Measurements from ENCODE around the gene NOP9.
A peak's percentile ranks its signal among the peaks of the same experiment; 100 is the strongest.

The NOP9 gene

DNA sequence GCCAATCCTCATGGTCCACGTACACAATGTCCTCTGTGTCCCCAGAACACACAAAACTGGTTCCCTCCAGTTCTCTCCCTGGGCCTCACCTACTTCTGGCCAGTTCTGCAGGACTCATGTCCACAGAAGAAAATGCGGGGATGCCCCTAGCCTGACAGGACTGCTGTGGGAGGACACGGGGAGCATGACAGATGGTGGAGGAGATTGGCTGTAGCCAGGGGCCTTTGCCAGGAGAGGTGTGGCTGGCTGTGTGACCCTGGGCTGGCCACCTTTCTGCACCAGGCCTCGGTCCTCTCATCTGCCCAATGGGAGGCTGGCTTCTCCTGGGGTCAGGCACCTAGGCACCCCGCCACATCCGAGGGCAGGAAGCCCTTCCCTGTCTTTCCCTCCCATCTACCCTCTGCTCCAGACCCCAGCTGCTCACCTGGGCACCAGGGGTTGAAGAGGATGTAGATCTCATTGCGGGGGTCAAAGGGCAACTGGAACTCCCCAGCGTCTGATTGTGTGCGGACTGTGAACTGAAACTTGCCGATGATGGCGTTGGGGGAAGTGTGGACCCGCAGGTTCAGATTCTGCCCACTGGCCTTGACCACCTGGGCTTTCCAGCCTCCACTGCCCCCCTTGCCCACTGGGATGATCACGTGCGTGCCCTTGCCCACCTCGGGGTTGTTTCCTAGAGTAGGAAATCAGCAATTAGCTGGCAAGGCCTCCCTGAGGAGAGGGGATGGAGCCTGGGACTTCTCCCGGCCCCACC lies 39.4 kb upstream of the NOP9 start:
- Mint-ChIP-seq H3K4me3 (no peak overlapping the region), H3K9me3 (no peaks in the 10 kb centered on the region), H3K4me1 (ENCODE audit: low read depth) (no peaks in the 10 kb centered on the region), H3K27me3 (ENCODE audit: low read depth) (no peaks in the 10 kb centered on the region), H3K27ac (no peak overlapping the region), H3K36me3 (ENCODE audit: low read depth) (peaks cover 5% of the 10 kb centered on the region)

DNA sequence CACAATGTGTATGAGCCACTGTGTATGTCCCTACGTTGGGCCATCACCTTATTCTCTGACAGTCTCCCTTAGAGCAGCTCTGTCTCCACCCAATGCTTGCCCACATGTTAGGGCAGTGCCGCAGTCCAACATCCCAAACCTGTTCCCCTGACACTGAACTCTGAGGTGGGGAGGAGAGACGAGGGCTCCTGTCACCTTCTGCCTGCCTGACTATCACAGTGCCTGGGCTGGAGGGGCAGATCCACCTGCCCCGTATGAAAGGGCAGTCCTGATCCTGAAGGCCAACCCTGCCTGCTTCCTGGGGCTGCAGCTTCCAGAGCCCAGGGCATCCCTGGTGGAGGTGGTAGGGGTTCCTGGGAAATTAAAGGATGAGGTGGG lies 38.9 kb upstream of the NOP9 start:
- Mint-ChIP-seq H3K4me1 (ENCODE audit: low read depth) (no peaks in the 10 kb centered on the region), H3K36me3 (ENCODE audit: low read depth) (peaks cover 3% of the 10 kb centered on the region), H3K4me3 (no peak overlapping the region), H3K27ac (no peak overlapping the region), H3K9me3 (no peaks in the 10 kb centered on the region), H3K27me3 (ENCODE audit: low read depth) (no peaks in the 10 kb centered on the region)

DNA sequence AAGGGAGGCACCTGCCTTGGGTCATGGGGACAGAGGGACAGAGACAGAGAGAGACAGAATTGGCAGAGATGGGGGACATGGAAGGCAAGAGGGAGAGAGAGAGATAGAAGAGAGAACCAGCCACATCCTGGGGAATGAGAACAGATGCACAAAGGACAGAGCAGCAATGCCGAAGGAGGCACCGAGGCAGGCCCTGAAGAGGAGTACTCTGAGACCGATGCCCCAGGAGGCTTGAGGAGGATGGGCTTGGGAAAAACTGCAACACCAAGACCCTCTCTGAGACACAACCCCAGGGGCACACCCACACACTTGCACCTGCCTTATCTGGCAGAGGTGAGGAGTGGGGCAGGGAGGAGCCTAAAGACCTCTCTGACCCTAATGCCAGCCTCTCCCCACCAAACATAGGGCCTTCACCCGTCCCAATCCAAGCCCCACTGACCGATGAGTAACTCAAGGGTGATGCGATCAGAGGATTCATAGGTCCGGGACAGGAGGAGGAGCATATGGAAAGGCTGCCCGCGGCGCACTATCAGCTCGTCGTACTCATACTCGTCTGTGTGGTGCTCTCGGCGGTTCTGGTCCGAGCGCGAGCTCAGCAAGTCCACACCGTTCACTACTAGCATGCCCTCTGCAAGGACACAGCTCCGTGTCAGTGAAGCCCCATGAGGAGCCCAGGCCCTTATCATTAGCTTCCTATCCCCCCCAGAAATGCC lies 38.2 kb upstream of the NOP9 start:
- Mint-ChIP-seq H3K27me3 (ENCODE audit: low read depth) (no peaks in the 10 kb centered on the region), H3K27ac (no peak overlapping the region), H3K9me3 (no peaks in the 10 kb centered on the region), H3K4me3 (no peak overlapping the region), H3K36me3 (ENCODE audit: low read depth) (peaks cover 7% of the 10 kb centered on the region), H3K4me1 (ENCODE audit: low read depth) (no peaks in the 10 kb centered on the region)

GRCh38 chr14:24261969-24262327 lies 37.7 kb upstream of the NOP9 start:
- no peaks in the 10 kb centered on the region for H3K27me3 Mint-ChIP-seq (ENCODE audit: low read depth)
- no peaks in the 10 kb centered on the region for H3K9me3 Mint-ChIP-seq
- no peak overlapping the region for H3K4me3 Mint-ChIP-seq
- H3K27ac Mint-ChIP-seq: no peak overlapping the region
- H3K4me1 Mint-ChIP-seq (ENCODE audit: low read depth): no peaks in the 10 kb centered on the region
- H3K36me3 Mint-ChIP-seq (ENCODE audit: low read depth): peaks cover 13% of the 10 kb centered on the region

- Mint-ChIP-seq H3K36me3 (ENCODE audit: low read depth) (peaks cover 17% of the 10 kb centered on the region), H3K27me3 (ENCODE audit: low read depth) (no peaks in the 10 kb centered on the region), H3K9me3 (no peaks in the 10 kb centered on the region), H3K4me1 (ENCODE audit: low read depth) (no peaks in the 10 kb centered on the region), H3K27ac (no peak within 1 kb of the TSS), H3K4me3 (no peak within 1 kb of the TSS)
Observed at GRCh38 chr14:24262821-24263733, 36.6 kb upstream of the NOP9 start, which contains the start of gene TGM1. TSS of gene TGM1 (minus strand) at chr14:24263177. CDS start at chr14:24262352, 825 bp downstream.

DNA sequence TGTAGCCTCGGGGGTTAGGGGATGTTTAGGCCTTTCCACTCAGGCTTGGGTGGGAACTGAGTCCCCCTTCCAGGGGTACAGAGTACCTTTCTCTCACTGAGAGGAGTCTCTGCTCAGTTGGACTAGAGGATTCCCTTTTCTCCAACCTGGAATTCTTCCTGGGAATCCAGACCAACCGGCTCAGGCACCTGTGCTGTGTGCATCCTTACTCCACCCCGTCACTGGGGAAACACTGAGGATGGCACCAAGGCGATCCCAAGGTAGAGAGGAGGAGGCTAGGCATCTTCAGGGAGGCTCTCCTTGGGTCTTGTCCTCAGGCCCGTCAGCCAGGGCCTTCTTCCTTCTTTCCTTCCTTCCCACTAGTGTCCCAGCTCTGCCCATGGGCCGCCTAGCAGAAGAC lies 35.8 kb upstream of the NOP9 start:
- peaks cover 17% of the 10 kb centered on the region for H3K36me3 Mint-ChIP-seq (ENCODE audit: low read depth)
- H3K27me3 Mint-ChIP-seq (ENCODE audit: low read depth): no peaks in the 10 kb centered on the region
- no peaks in the 10 kb centered on the region for H3K4me1 Mint-ChIP-seq (ENCODE audit: low read depth)
- no peak overlapping the region for H3K27ac Mint-ChIP-seq
- H3K4me3 Mint-ChIP-seq: no peak overlapping the region
- no peaks in the 10 kb centered on the region for H3K9me3 Mint-ChIP-seq

- Mint-ChIP-seq H3K27me3 (ENCODE audit: low read depth) (no peaks in the 10 kb centered on the region), H3K36me3 (ENCODE audit: low read depth) (peaks cover 21% of the 10 kb centered on the region), H3K4me1 (ENCODE audit: low read depth) (no peaks in the 10 kb centered on the region), H3K27ac (no peak overlapping the region), H3K4me3 (no peak overlapping the region), H3K9me3 (no peaks in the 10 kb centered on the region)
Observed at GRCh38 chr14:24264298-24264697, 35.4 kb upstream of the NOP9 start.

GRCh38 chr14:24266344-24267244 lies 33.1 kb upstream of the NOP9 start:
- H3K36me3 Mint-ChIP-seq (ENCODE audit: low read depth): peaks cover 24% of the 10 kb centered on the region
- no peaks in the 10 kb centered on the region for H3K9me3 Mint-ChIP-seq
- no peak overlapping the region for H3K4me3 Mint-ChIP-seq
- H3K4me1 Mint-ChIP-seq (ENCODE audit: low read depth): peaks cover 11% of the 10 kb centered on the region
- no peak overlapping the region for H3K27ac Mint-ChIP-seq
- no peaks in the 10 kb centered on the region for H3K27me3 Mint-ChIP-seq (ENCODE audit: low read depth)

DNA sequence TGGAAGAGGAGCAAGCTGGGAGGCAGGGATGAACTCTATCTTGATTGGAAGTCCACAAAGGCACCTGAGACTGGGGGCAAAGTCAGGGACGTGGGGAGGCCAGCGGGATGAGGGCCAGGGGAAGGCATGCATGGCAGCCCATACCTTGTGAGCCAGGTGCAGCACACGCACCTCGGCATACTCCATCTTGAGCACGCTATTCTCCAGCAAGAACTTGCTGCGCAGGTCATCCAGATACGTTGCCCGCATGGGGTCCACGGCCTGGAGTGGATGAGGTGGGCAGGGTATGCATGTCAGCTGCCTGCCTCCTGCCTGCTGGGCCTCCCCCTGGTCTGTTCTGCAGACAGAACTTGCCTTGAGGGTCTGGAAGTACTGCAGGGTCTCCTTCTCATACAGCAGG lies 32.1 kb upstream of the NOP9 start:
- H3K27me3 Mint-ChIP-seq (ENCODE audit: low read depth): no peaks in the 10 kb centered on the region
- no peak overlapping the region for H3K27ac Mint-ChIP-seq
- peaks cover 20% of the 10 kb centered on the region for H3K4me1 Mint-ChIP-seq (ENCODE audit: low read depth)
- no peak overlapping the region for H3K4me3 Mint-ChIP-seq
- H3K36me3 Mint-ChIP-seq (ENCODE audit: low read depth): peaks cover 27% of the 10 kb centered on the region
- no peaks in the 10 kb centered on the region for H3K9me3 Mint-ChIP-seq

DNA sequence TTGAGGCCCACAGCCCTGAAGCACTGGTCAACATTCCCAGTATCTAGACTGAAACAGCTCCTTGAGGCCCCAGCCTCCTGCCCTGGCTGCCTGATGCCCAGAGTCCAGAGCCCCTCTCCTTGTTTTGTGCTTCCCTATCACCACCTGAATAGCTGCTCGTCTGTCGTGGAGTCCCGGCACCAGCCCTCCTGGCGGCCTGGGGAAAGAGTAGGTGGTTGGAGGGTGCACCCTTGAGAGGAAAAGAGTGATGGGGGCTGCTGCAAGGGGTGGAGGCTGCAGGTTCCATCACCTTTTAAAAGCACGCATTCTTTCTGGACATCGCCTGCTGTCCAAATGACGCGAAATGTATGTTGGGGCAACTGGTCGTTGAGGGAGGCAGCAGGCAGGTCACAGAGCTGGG lies 31.4 kb upstream of the NOP9 start:
- no peak overlapping the region for H3K4me3 Mint-ChIP-seq
- H3K4me1 Mint-ChIP-seq (ENCODE audit: low read depth): peaks cover 24% of the 10 kb centered on the region
- peaks cover 27% of the 10 kb centered on the region for H3K36me3 Mint-ChIP-seq (ENCODE audit: low read depth)
- no peaks in the 10 kb centered on the region for H3K27me3 Mint-ChIP-seq (ENCODE audit: low read depth)
- H3K9me3 Mint-ChIP-seq: no peaks in the 10 kb centered on the region
- H3K27ac Mint-ChIP-seq: no peak overlapping the region

DNA sequence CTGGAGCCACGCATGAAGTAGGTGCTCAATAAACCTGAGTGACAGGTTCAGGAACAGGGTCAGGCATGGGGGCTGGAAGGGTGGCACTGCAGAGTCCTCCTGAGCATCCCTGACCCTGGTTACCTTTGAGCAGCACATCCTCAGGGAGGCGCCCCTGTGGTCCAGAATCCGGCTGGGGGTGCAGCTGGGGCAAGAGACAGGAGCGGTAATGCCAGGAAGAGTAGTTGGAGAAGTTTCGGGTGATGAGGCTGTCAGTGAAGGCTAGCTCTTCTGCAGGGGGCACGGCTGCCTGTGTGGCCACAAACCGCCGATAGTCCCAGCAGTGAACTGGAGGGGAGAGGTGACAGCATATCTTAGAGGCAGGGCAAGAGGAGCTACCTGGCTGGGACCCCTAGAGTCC lies 30.3 kb upstream of the NOP9 start:
- Mint-ChIP-seq H3K27me3 (ENCODE audit: low read depth) (no peaks in the 10 kb centered on the region), H3K36me3 (ENCODE audit: low read depth) (peaks cover 27% of the 10 kb centered on the region), H3K4me3 (no peak overlapping the region), H3K4me1 (ENCODE audit: low read depth) (peaks cover 35% of the 10 kb centered on the region), H3K27ac (no peak overlapping the region), H3K9me3 (no peaks in the 10 kb centered on the region)

DNA sequence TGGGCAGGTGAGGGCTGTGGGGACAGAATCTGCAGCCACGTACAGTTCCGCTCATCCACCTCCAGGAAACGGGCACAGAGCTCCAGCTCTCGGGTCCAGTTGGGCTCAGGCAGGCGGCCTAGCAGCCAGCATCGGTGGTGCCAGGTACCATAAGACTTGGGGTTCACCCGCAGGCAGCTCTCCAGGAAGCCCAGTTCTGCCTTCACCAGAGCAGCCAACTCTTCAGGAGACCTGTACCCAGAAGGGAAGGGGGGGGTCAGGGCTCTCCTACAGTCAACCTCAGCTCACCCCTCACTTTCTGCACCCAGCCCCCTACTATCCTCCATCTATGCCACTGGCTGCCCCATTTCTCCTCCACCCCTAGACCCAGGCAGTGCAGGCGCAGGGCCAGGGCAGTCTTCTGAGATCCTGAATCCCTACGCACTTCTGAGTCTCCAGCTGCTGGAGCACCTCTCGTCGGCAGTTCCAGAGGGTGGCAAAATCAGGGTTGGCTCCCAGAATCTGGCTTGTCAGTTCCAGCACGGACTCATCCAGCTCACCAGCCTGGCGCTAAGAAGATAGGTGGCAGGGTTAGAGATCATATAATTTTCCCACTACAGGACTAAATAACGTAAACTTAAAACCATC lies 29.6 kb upstream of the NOP9 start:
- no peaks in the 10 kb centered on the region for H3K27me3 Mint-ChIP-seq (ENCODE audit: low read depth)
- peaks cover 37% of the 10 kb centered on the region for H3K4me1 Mint-ChIP-seq (ENCODE audit: low read depth)
- H3K9me3 Mint-ChIP-seq: no peaks in the 10 kb centered on the region
- H3K27ac Mint-ChIP-seq: no peak overlapping the region
- H3K4me3 Mint-ChIP-seq: peak overlapping the region; percentile 26
- H3K36me3 Mint-ChIP-seq (ENCODE audit: low read depth): peaks cover 24% of the 10 kb centered on the region

- H3K4me3 Mint-ChIP-seq: peak overlapping the region; percentile 93
- no peaks in the 10 kb centered on the region for H3K27me3 Mint-ChIP-seq (ENCODE audit: low read depth)
- H3K36me3 Mint-ChIP-seq (ENCODE audit: low read depth): peaks cover 24% of the 10 kb centered on the region
- H3K4me1 Mint-ChIP-seq (ENCODE audit: low read depth): peaks cover 39% of the 10 kb centered on the region
- H3K9me3 Mint-ChIP-seq: no peaks in the 10 kb centered on the region
- peak overlapping the region; percentile 95 for H3K27ac Mint-ChIP-seq
Observed at GRCh38 chr14:24270537-24271133, 29.0 kb upstream of the NOP9 start.
